K562 (cell line): ENCODE measurements around the gene ACSL5. TPM values are rescaled to one million over a fixed set of nuclear protein-coding genes. Genes with fewer than 3 reads are reported as not detected.

Experiments
- ATAC-seq: fragments of 200-7000 bp; cut with Tn5 transposase; 3 replicates; pipeline ENCODE4 v1.9.1; 2020; ENCODE audit warnings: moderate library complexity
- BruUV-seq: library from RNA; stranded (reverse); fragments of 400-500 nt; replicated peaks from 2 replicates; lab custom pipeline; 2021; lab: Mats Ljungman, UMichigan
- CTCF ChIA-PET: fragments of 300-600 bp; formaldehyde crosslinking; extraction: SDS; loops from one replicate; lab custom pipeline; 2021; ENCODE audit warnings: low intra/inter-chr PET ratio; lab: Yijun Ruan, JAX
- POLR2A ChIA-PET: fragments of 300-600, 350-650 bp; sonication (Branson Sonifier 250); formaldehyde crosslinking; extraction: SDS; loops from one replicate; lab custom pipeline; 2021; ENCODE audit warnings: antibody characterized with exemption, inconsistent platforms; lab: Yijun Ruan, JAX
- DNase-seq, 4 experiments: peaks; one replicate each; pipeline versions ENCODE4 v3.0.0 to v3.0.0-alpha.2; 2011 to 2018; ENCODE audit warnings: low spot score in 3 of 4, mixed read lengths in 3 of 4; ENCODE audit errors: extremely low read depth in 1 of 4
- FAIRE-seq: peaks from 2 replicates; lab custom pipeline; 2011; peaks lifted over from hg19 to GRCh38; lab: Jason Lieb, UNC
- H2AFZ ChIP-seq: 2 replicates; pipeline ENCODE4 v1.6.0; 2011; ENCODE audit warnings: low read depth, low read length, control low read depth, inconsistent platforms
- H3K27ac ChIP-seq: fragments of 200-600 bp; 3 replicates; pipeline ENCODE4 v1.8.0; 2011; ENCODE audit warnings: low read depth, mild to moderate bottlenecking, control low read depth, inconsistent platforms, low read length, moderate library complexity, mixed read lengths; ENCODE audit errors: extremely low read depth
- H3K27me3 ChIP-seq, 2 experiments: fragments of 300-600 bp in 1 of 2; 2 replicates in 1 of 2; 3 replicates in 1 of 2; pipeline versions ENCODE4 v1.6.0 to v1.8.0; 2011; ENCODE audit warnings: inconsistent platforms in 2 of 2, low read length in 2 of 2, mild to moderate bottlenecking in 1 of 2, mixed read lengths in 1 of 2, moderate library complexity in 1 of 2; ENCODE audit not compliant: control insufficient read depth in 2 of 2, insufficient read depth in 2 of 2
- H3K36me3 ChIP-seq: fragments of 300-600 bp; 3 replicates; pipeline ENCODE4 v1.8.0; 2011; ENCODE audit warnings: mild to moderate bottlenecking, low read length, inconsistent platforms; ENCODE audit not compliant: control insufficient read depth, insufficient read depth
- H3K4me1 ChIP-seq, 2 experiments: fragments of 200-600 bp in 1 of 2; replicated peaks in 1 of 2; 2 replicates in 1 of 2; 3 replicates in 1 of 2; pipeline versions ENCODE4 v1.5.1 to v1.8.0; 2011; ENCODE audit warnings: inconsistent platforms in 2 of 2, low read length in 2 of 2, mild to moderate bottlenecking in 1 of 2, mixed read lengths in 1 of 2, moderate library complexity in 1 of 2; ENCODE audit not compliant: control insufficient read depth in 2 of 2, insufficient read depth in 2 of 2
- H3K4me2 ChIP-seq: 2 replicates; pipeline ENCODE4 v1.6.1; 2011; ENCODE audit warnings: low read length, control low read depth, inconsistent platforms, mixed read lengths; ENCODE audit not compliant: insufficient read depth
- H3K4me3 ChIP-seq: fragments of 200-600 bp; sonication (generic), shearing (Covaris generic); 2 replicates; pipeline ENCODE4 v1.5.1; 2016; ENCODE audit warnings: control low read depth, inconsistent platforms
- H3K79me2 ChIP-seq: fragments of 200-600 bp; 3 replicates; pipeline ENCODE4 v1.8.0; 2011; ENCODE audit warnings: low read length, inconsistent platforms; ENCODE audit not compliant: control insufficient read depth, insufficient read depth
- H3K9ac ChIP-seq, 2 experiments: 2 replicates each; pipeline versions ENCODE4 v1.6.0 to v1.6.1; 2011; ENCODE audit warnings: low read depth in 2 of 2, low read length in 2 of 2, control low read depth in 1 of 2, inconsistent platforms in 1 of 2, mild to moderate bottlenecking in 1 of 2, mixed read lengths in 1 of 2; ENCODE audit not compliant: insufficient read depth in 1 of 2
- H3K9me1 ChIP-seq: one replicate; pipeline ENCODE4 v1.6.0; 2011; ENCODE audit warnings: inconsistent platforms, mild to moderate bottlenecking, low read length, moderate library complexity; ENCODE audit not compliant: control insufficient read depth, insufficient read depth
- H3K9me3 ChIP-seq: replicated peaks from 2 replicates; pipeline ENCODE4 v1.5.1; 2011; ENCODE audit warnings: low read depth, low read length, inconsistent platforms; ENCODE audit not compliant: control insufficient read depth, insufficient read depth
- H4K20me1 ChIP-seq: replicated peaks from 2 replicates; pipeline ENCODE4 v1.6.1; 2011; ENCODE audit warnings: low read length, inconsistent platforms, mixed read lengths; ENCODE audit not compliant: control insufficient read depth, insufficient read depth
- CHD1 ChIP-seq: fragments of 200-600 bp; sonication (generic); IDR thresholded peaks from one replicate; pipeline ENCODE4 v1.6.1; 2012; ENCODE audit warnings: mild to moderate bottlenecking, moderate library complexity, low read length, inconsistent platforms
- KDM5B ChIP-seq: fragments of 200-600 bp; sonication (generic); IDR thresholded peaks from 2 replicates; pipeline ENCODE4 v1.6.1; 2012; ENCODE audit warnings: low read depth, mild to moderate bottlenecking, moderate library complexity, low read length, control low read depth, inconsistent platforms; ENCODE audit not compliant: insufficient replicate concordance
- TSC22D4 ChIP-seq: fragments of 450-650 bp; IDR thresholded peaks from 2 replicates; pipeline ENCODE4 v1.6.1; 2016; ENCODE audit warnings: missing genetic modification characterization, missing biosample characterization, control low read depth
- ZNF197 ChIP-seq: fragments of 200-800 bp; sonication (Bioruptor generic); IDR thresholded peaks from 2 replicates; pipeline ENCODE4 v1.6.1; 2016; ENCODE audit warnings: low read depth, missing genetic modification characterization, missing compliant biosample characterization
- WGBS: fragments of 100-300 bp; shearing (Covaris generic); methylation state at CpG from one replicate; pipeline ENCODE4 v1.1.6; 2016; ENCODE audit warnings: low coverage, mixed read lengths; ENCODE audit not compliant: insufficient coverage; ENCODE audit errors: missing lambda C conversion rate; 5-methylcytosine and 5-hydroxymethylcytosine counted together
- in situ Hi-C: fragments of 300-500 bp; cut with MboI; formaldehyde crosslinking; loops from 4 replicates; pipeline ENCODE4 v1.15.0; 2018; ENCODE audit warnings: inconsistent platforms, mixed read lengths
- intact Hi-C: fragments of 100-400 bp; cut with micrococcal nuclease; formaldehyde crosslinking; loops from 2 replicates; pipeline ENCODE4 v1.14.2; 2022
- polyA plus RNA-seq, 8 experiments: library from polyadenylated mRNA; depleted of rRNA in 4 of 8; stranded (reverse) in 5 of 8; unstranded in 3 of 8; fragments of >200 nt; fragmentation: Nextera tagmentation in 2 of 8; fragmentation: Illumina TruSeq in 1 of 8; extraction: Ambion mirVana in 2 of 8; extraction: Trizol in 1 of 8; gene quantifications; 2 replicates each; pipeline versions ENCODE4 v1.2.1 to v1.2.3, GENCODE V29; 2011 to 2014; ENCODE audit warnings: inconsistent platforms in 1 of 8, missing spikeins in 1 of 8
- total RNA-seq, 7 experiments: library from RNA; depleted of rRNA in 6 of 7; stranded (reverse); fragments of >200 nt in 6 of 7; fragmentation: Illumina TruSeq in 2 of 7; extraction: Trizol in 2 of 7; gene quantifications; 2 replicates each; pipeline versions ENCODE4 v1.2.1 to v1.2.3, GENCODE V29; 2011 to 2021; ENCODE audit warnings: low replicate concordance in 1 of 7
- TF ChIP-seq, protein P1 (sequence below): fragments of 450-650 bp; formaldehyde crosslinking; conservative IDR thresholded peaks from 2 replicates; pipeline ENCODE4 v1.4.0; 2022; ENCODE audit warnings: mild to moderate bottlenecking, missing genetic modification characterization
- TF ChIP-seq, protein P2 (sequence below): sonication (generic); formaldehyde crosslinking; IDR thresholded peaks from 2 replicates; pipeline ENCODE4 v1.8.1; 2023; ENCODE audit warnings: mild to moderate bottlenecking, missing genetic modification reagents
- TF ChIP-seq, protein P3 (sequence below): fragments of 450-650 bp; IDR thresholded peaks from 2 replicates; pipeline ENCODE4 v1.6.1; 2018; ENCODE audit warnings: mild to moderate bottlenecking, low read depth; ENCODE audit not compliant: partially characterized antibody

Gene ACSL5
- total and polyA plus RNA-seq, 9 of the 15 experiments (the other 6 are each of a cell fraction or from before 2014, with no cell fraction given), result 0.19 to 1.4 (median 0.55) TPM

DNA sequence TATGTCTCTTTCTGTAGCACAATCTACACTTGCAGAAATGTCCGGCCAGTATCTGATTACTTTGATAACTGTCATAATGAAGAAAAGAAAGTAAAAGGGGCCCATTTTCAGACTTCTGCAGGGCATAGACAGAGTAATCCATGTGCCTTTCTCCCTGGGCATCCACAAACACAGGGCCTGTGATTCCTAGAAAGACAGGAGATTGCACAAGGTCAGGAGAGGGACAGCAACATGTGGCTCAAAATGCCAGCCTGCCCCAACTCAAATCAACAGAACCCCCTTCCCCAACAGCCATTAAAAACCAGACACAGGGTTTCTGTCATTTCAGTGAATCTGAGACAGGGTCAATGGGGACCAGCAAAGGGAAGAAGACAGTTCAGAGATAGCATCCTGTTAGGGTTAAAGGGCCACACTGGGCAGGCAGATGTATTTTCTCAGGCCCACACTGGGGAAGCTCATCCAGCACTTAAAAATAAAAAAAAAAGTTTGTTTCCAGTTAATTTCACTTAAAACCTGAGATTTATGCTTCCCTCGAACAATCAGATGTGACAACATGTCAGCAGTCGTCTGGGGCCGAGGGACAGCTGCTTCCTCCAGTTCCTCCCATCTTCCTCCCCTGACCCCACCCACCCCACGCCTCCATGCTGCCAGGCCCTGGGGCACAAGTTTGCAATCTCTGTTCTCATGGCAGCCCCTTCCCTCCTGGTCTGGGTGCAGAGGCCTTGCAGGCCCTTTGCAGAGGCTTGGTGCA lies 30.7 kb upstream of the ACSL5 start:
- ChIA-PET POLR2A (interaction anchor here (0.7 kb wide), 1 partner anchor 62 kb away, joined by 3 read pairs; no protein-coding TSS in a partner anchor), CTCF (interaction anchor here (0.6 kb wide), 1 partner anchor 104 kb away, joined by 3 read pairs; the partner anchor contains the start of gene VTI1A)
- in situ Hi-C loops (no loop called here), intact Hi-C loops (no loop called here)
- FAIRE-seq, result no peak
- no TSS peak for BruUV-seq
- Histone ChIP-seq H3K27ac (no peak overlapping the region), H3K4me3 (no peak overlapping the region), H3K36me3 (no peaks in the 10 kb centered on the region), H3K9ac (no peak overlapping the region), H3K9me1 (no peaks in the 10 kb centered on the region), H3K79me2 (no peaks in the 10 kb centered on the region), H3K4me1 (no peaks in the 10 kb centered on the region), H3K27me3 (peaks cover 0 to 23% of the 10 kb centered on the region in 2 experiments; a peak in 2 of 5 replicates), H4K20me1 (no peaks in the 10 kb centered on the region; the same call in 1 of the 2 replicates), H3K9me3 (no peaks in the 10 kb centered on the region), H3K4me2 (no peak overlapping the region), H2AFZ (no peak overlapping the region)
- no peak for DNase-seq
- no peak for ATAC-seq
- 11% methylated on average over 5 of the region's 5 CpGs for WGBS
- TF ChIP-seq, protein P1, sequence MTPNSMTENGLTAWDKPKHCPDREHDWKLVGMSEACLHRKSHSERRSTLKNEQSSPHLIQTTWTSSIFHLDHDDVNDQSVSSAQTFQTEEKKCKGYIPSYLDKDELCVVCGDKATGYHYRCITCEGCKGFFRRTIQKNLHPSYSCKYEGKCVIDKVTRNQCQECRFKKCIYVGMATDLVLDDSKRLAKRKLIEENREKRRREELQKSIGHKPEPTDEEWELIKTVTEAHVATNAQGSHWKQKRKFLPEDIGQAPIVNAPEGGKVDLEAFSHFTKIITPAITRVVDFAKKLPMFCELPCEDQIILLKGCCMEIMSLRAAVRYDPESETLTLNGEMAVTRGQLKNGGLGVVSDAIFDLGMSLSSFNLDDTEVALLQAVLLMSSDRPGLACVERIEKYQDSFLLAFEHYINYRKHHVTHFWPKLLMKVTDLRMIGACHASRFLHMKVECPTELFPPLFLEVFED (CRISPR knock-in tag), result no peak
- TF ChIP-seq CHD1, result no peak

DNA sequence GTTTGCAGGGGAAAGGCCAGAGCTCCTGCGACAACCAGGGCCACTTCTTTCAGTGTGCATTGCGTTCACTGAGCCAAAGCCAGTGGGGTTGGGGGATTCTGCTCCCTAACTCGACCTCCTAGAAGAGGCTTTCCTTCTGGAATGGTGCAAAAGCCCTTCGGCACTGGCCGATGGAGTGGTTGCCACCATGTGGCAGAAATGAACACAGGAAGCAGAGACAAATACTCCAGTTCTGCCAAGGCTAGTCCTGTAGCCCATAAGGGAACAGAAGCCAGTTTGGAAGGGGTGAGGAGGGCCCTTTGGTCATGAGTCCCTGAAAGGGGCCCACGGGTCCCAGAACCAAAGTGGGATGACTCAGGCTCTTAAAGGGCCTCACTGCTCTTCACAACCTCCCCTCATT lies 29.7 kb upstream of the ACSL5 start:
- CTCF ChIA-PET, result no interaction called here
- H4K20me1 ChIP-seq, result no peaks in the 10 kb centered on the region; the same call in 1 of the 2 replicates
- POLR2A ChIA-PET, result no interaction called here
- no peak for ATAC-seq
- no TSS peak for BruUV-seq
- H3K4me1 ChIP-seq, result no peaks in the 10 kb centered on the region
- intact Hi-C loops (no loop called here), in situ Hi-C loops (no loop called here)
- no peaks in the 10 kb centered on the region for H3K9me1 ChIP-seq
- H3K4me3 ChIP-seq, result no peak overlapping the region
- H3K27ac ChIP-seq, result no peak overlapping the region
- 12% methylated on average over 6 of the region's 6 CpGs for WGBS
- no peak overlapping the region for H3K9ac ChIP-seq
- no peaks in the 10 kb centered on the region for H3K36me3 ChIP-seq
- H3K27me3 ChIP-seq, result peaks cover 0 to 23% of the 10 kb centered on the region in 2 experiments; a peak in 2 of 5 replicates
- H3K79me2 ChIP-seq, result no peaks in the 10 kb centered on the region
- no peak for DNase-seq
- no peak overlapping the region for H2AFZ ChIP-seq
- H3K4me2 ChIP-seq, result no peak overlapping the region
- FAIRE-seq, result no peak
- H3K9me3 ChIP-seq, result no peaks in the 10 kb centered on the region
- TF ChIP-seq, protein P2, sequence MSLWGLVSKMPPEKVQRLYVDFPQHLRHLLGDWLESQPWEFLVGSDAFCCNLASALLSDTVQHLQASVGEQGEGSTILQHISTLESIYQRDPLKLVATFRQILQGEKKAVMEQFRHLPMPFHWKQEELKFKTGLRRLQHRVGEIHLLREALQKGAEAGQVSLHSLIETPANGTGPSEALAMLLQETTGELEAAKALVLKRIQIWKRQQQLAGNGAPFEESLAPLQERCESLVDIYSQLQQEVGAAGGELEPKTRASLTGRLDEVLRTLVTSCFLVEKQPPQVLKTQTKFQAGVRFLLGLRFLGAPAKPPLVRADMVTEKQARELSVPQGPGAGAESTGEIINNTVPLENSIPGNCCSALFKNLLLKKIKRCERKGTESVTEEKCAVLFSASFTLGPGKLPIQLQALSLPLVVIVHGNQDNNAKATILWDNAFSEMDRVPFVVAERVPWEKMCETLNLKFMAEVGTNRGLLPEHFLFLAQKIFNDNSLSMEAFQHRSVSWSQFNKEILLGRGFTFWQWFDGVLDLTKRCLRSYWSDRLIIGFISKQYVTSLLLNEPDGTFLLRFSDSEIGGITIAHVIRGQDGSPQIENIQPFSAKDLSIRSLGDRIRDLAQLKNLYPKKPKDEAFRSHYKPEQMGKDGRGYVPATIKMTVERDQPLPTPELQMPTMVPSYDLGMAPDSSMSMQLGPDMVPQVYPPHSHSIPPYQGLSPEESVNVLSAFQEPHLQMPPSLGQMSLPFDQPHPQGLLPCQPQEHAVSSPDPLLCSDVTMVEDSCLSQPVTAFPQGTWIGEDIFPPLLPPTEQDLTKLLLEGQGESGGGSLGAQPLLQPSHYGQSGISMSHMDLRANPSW (CRISPR knock-in tag), result no peak
- no peak for TF ChIP-seq ZNF197
- TF ChIP-seq, protein P3, sequence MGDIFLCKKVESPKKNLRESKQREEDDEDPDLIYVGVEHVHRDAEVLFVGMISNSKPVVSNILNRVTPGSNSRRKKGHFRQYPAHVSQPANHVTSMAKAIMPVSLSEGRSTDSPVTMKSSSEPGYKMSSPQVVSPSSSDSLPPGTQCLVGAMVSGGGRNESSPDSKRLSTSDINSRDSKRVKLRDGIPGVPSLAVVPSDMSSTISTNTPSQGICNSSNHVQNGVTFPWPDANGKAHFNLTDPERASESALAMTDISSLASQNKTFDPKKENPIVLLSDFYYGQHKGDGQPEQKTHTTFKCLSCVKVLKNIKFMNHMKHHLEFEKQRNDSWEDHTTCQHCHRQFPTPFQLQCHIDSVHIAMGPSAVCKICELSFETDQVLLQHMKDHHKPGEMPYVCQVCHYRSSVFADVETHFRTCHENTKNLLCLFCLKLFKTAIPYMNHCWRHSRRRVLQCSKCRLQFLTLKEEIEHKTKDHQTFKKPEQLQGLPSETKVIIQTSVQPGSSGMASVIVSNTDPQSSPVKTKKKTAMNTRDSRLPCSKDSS, result no peak
- no peak for TF ChIP-seq TSC22D4
- no peak for TF ChIP-seq KDM5B
